Esophagus muscularis mucosa (tissue), 4 donors: Measurements from ENCODE around the gene PHKB.

Experiments used
- CTCF ChIP-seq, 3 experiments: fragments of 200-600 bp in 2 of 3; fragments of 450-650 bp in 1 of 3; sonication (generic) in 2 of 3; IDR thresholded peaks; one replicate each; pipeline ENCODE4 v1.5.1; 2017 to 2019; ENCODE audit warnings: antibody characterized with exemption in 3 of 3, mild to moderate bottlenecking in 2 of 3, moderate library complexity in 1 of 3
- EP300 ChIP-seq: sonication (generic); formaldehyde crosslinking; IDR thresholded peaks from one replicate; pipeline ENCODE4 v1.6.1; 2017; ENCODE audit warnings: antibody characterized with exemption
- POLR2A ChIP-seq: fragments of 450-650 bp; IDR thresholded peaks from one replicate; pipeline ENCODE4 v1.6.1; 2017; ENCODE audit warnings: antibody characterized with exemption, moderate library complexity, mild to moderate bottlenecking, low read depth
- POLR2AphosphoS5 ChIP-seq, 2 donors: sonication (generic); formaldehyde crosslinking; IDR thresholded peaks; one replicate each; pipeline ENCODE4 v1.6.1; 2017; ENCODE audit warnings: antibody characterized with exemption in 2 of 2

- TF ChIP-seq CTCF (IDR thresholded peaks at IDR 0.05) (no peak), POLR2A (no peak), POLR2AphosphoS5 (IDR thresholded peaks at IDR 0.05) (no peak), EP300 (no peak)
Observed at GRCh38 chr16:47727131-47727530, 266.0 kb downstream of the PHKB start.
